Measurements from ENCODE around the gene CLDN6.

CLDN6 gene

GRCh38 chr16:3030222-3031212 is 12.5 kb upstream of the CLDN6 start:
- no peak for DNase-seq (ENCODE audit: low read depth)
- H3K4me3 ChIP-seq (ENCODE audit: low read length), result no peak overlapping the region

GRCh38 chr16:3029491-3030221 is 11.7 kb upstream of the CLDN6 start:
- no peak for DNase-seq (ENCODE audit: low read depth)
- no peak overlapping the region for H3K4me3 ChIP-seq (ENCODE audit: low read length)
- no peak for TF ChIP-seq CTCF (conservative IDR thresholded peaks at IDR 0.05; ENCODE audit: low read depth, low read length)

More at GRCh38 chr16:3030222-3031212, 12.5 kb upstream of the CLDN6 start:
- no peak for TF ChIP-seq CTCF (conservative IDR thresholded peaks at IDR 0.05; ENCODE audit: low read depth, low read length)

GRCh38 chr16:3028716-3029319 is 10.8 kb upstream of the CLDN6 start:
- no peak overlapping the region for H3K4me3 ChIP-seq (ENCODE audit: low read length)
- no peak for TF ChIP-seq CTCF (conservative IDR thresholded peaks at IDR 0.05; ENCODE audit: low read depth, low read length)
- DNase-seq (ENCODE audit: low read depth), result no peak

- H3K4me3 ChIP-seq (ENCODE audit: low read length), result no peak overlapping the region
- peak; percentile 43 for DNase-seq (ENCODE audit: low read depth)
- peak; percentile 76 for TF ChIP-seq CTCF (conservative IDR thresholded peaks at IDR 0.05; ENCODE audit: low read depth, low read length)
These were observed 10.2 kb upstream of the CLDN6 start for GRCh38 chr16:3027983-3028715.

- no peak for TF ChIP-seq CTCF (conservative IDR thresholded peaks at IDR 0.05; ENCODE audit: low read depth, low read length)
- DNase-seq (ENCODE audit: low read depth), result no peak
- H3K4me3 ChIP-seq (ENCODE audit: low read length), result no peak overlapping the region
These were observed 9.5 kb upstream of the CLDN6 start for GRCh38 chr16:3027489-3027795.

GRCh38 chr16:3026609-3027488 is 8.9 kb upstream of the CLDN6 start:
- no peak overlapping the region for H3K4me3 ChIP-seq (ENCODE audit: low read length)
- no peak for TF ChIP-seq CTCF (conservative IDR thresholded peaks at IDR 0.05; ENCODE audit: low read depth, low read length)
- no peak for DNase-seq (ENCODE audit: low read depth)
